ENCODE data around the gene FAM181A.

GRCh38 chr14:93952829-93953228 is 25.7 kb downstream of the FAM181A start:
- TF ChIP-seq CTCF (conservative IDR thresholded peaks at IDR 0.05; ENCODE audit: low read depth, low read length) (no peak), POLR2A (IDR thresholded peaks at IDR 0.05; ENCODE audit: low read depth, low read length) (no peak), SMC3 (IDR thresholded peaks at IDR 0.05; ENCODE audit: low read depth, low read length) (no peak), CEBPB (IDR thresholded peaks at IDR 0.05; ENCODE audit: low read depth, low read length) (no peak), RFX5 (IDR thresholded peaks at IDR 0.05; ENCODE audit: low read depth, low read length) (no peak), FOS (IDR thresholded peaks at IDR 0.05; ENCODE audit: low read depth, low read length) (no peak), MXI1 (IDR thresholded peaks at IDR 0.05; ENCODE audit: borderline replicate concordance, low read depth, low read length) (no peak), RAD21 (IDR thresholded peaks at IDR 0.05; ENCODE audit: low read length) (no peak), USF2 (IDR thresholded peaks at IDR 0.05; ENCODE audit: low read depth, low read length) (no peak), MAFK (IDR thresholded peaks at IDR 0.05; ENCODE audit: low read depth, low read length) (no peak)
